ENCODE measurements around the gene APOC1.

DNA sequence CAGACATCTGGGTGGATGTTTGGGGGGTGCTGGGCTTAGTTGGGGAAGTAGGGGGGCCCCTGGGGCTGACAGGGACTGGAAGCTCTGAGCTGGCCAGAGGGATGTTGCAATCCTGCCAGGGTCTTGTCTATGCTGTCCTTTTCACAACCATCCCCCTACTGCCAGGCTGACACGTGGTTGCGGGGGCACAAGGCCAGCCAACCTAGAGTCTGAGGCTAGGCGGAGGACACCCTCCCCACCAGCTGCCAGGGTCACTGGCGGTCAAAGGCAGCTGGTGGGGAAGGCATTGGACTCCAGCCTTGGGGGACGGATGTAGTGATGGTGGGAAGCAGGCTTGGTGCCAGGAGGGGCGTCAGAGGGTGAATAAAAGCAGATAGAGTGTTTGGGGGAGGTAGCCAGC, 1.6 kb upstream of the APOC1 start:
- TF ChIP-seq POLR2A (IDR thresholded peaks at IDR 0.05) (no peak), EP300 (IDR thresholded peaks at IDR 0.05) (no peak)
- TF ChIP-seq, protein P1, sequence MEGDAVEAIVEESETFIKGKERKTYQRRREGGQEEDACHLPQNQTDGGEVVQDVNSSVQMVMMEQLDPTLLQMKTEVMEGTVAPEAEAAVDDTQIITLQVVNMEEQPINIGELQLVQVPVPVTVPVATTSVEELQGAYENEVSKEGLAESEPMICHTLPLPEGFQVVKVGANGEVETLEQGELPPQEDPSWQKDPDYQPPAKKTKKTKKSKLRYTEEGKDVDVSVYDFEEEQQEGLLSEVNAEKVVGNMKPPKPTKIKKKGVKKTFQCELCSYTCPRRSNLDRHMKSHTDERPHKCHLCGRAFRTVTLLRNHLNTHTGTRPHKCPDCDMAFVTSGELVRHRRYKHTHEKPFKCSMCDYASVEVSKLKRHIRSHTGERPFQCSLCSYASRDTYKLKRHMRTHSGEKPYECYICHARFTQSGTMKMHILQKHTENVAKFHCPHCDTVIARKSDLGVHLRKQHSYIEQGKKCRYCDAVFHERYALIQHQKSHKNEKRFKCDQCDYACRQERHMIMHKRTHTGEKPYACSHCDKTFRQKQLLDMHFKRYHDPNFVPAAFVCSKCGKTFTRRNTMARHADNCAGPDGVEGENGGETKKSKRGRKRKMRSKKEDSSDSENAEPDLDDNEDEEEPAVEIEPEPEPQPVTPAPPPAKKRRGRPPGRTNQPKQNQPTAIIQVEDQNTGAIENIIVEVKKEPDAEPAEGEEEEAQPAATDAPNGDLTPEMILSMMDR (IDR thresholded peaks at IDR 0.05) = no peak

Measured in ovary (tissue), 3 donors.